Gastrocnemius medialis (tissue), 4 donors: ENCODE results near the gene CHAD. TPM values are rescaled to one million over a fixed set of nuclear protein-coding genes. Genes with fewer than 3 reads are reported as not detected.

ENCODE experiments used
- ATAC-seq, 2 donors: fragments of 150-250 bp; one replicate each; pipeline ENCODE4 v1.9.1; 2016
- DNase-seq, 2 donors: peaks; one replicate each; pipeline ENCODE4 v3.0.0-alpha.2; 2019
- H3K27ac ChIP-seq, 4 donors: fragments of 200-600 bp; sonication (generic); 1 replicate in 1 of 4; 2 replicates in 3 of 4; pipeline ENCODE4 v1.5.1; 2016 to 2018; ENCODE audit warnings: mild to moderate bottlenecking in 2 of 4, moderate library complexity in 1 of 4
- H3K27me3 ChIP-seq, 3 donors: fragments of 200-600 bp; sonication (generic) in 2 of 3; 1 replicate in 1 of 3; 2 replicates in 2 of 3; pipeline versions ENCODE4 v1.5.1 to v1.6.0; 2016 to 2019; ENCODE audit warnings: mild to moderate bottlenecking in 1 of 3, moderate library complexity in 1 of 3
- H3K36me3 ChIP-seq, 2 donors: fragments of 200-600 bp; sonication (generic) in 1 of 2; one replicate each; pipeline ENCODE4 v1.5.1; 2017 to 2018
- H3K4me1 ChIP-seq, 2 donors: fragments of 200-600 bp; sonication (generic) in 1 of 2; one replicate each; pipeline ENCODE4 v1.5.1; 2016 to 2017; ENCODE audit warnings: mild to moderate bottlenecking in 2 of 2
- H3K4me3 ChIP-seq, 4 donors: fragments of 200-600 bp; sonication (generic) in 3 of 4; 1 replicate in 1 of 4; 2 replicates in 3 of 4; pipeline ENCODE4 v1.5.1; 2016 to 2019; ENCODE audit warnings: mild to moderate bottlenecking in 2 of 4
- H3K9me3 ChIP-seq, 3 donors: fragments of 200-600 bp; sonication (generic) in 2 of 3; 1 replicate in 1 of 3; 2 replicates in 2 of 3; pipeline ENCODE4 v1.5.1; 2016 to 2019
- POLR2A ChIP-seq, 2 donors: fragments of 450-650 bp; IDR thresholded peaks; one replicate each; pipeline ENCODE4 v1.6.1; 2017; ENCODE audit warnings: antibody characterized with exemption in 2 of 2, mild to moderate bottlenecking in 2 of 2, moderate library complexity in 2 of 2
- in situ Hi-C, 4 donors: fragments of 200-750 bp; cut with MboI; loops; one replicate each; pipeline versions ENCODE4 v1.15.0 to v1.8.0; 2017; ENCODE audit warnings: low sequenced_read_pairs in 4 of 4
- intact Hi-C: fragments of 100-400 bp; cut with DNase I; formaldehyde crosslinking; loops from one replicate; pipeline ENCODE4 v1.15.1; 2023; ENCODE audit warnings: low total_unique reads
- total RNA-seq, 4 donors: library from RNA; depleted of rRNA; stranded (reverse); fragments of >200 nt; gene quantifications; one replicate each; pipeline versions ENCODE4 v1.1.0 to v1.2.3, GENCODE V29; 2016
- TF ChIP-seq, protein P1 (sequence below), 5 experiments: fragments of 450-650 bp in 3 of 5; fragments of 200-600 bp in 2 of 5; sonication (generic) in 2 of 5; IDR thresholded peaks in 4 of 5; conservative IDR thresholded peaks in 1 of 5; 1 replicate in 4 of 5; 2 replicates in 1 of 5; pipeline ENCODE4 v1.5.1; 2016 to 2019; ENCODE audit warnings: antibody characterized with exemption in 5 of 5, mild to moderate bottlenecking in 3 of 5, moderate library complexity in 3 of 5

The CHAD gene
- total RNA-seq, 4 donors from 2014 or later = 1.8 to 8.8 TPM; not detected in 2

DNA sequence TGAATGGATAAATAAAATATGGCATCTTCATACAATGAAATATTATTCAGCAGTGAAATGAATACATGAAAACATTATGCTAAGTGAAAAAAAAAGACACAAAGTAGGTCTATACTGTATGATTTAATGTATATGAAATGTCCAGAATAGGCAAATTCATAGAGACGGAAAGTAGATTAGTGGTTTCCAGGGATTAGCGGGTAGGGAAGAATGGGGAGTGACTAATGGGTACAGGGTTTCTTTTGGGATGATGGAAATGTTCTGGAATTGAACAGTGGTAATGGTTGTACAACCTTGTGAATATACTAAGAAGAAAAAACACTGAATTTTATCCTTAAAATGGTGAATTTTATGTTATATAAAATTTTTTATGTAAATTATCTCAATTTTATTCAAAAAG is 31.0 kb upstream of the CHAD start:
- no peak overlapping the region for H3K4me3 ChIP-seq
- intact Hi-C loops (no loop called here), in situ Hi-C loops (loop anchor here in 1 of 4 donors (25.0 kb wide), 1 partner anchor 112 kb away; the partner anchor contains the start of gene LRRC59)
- no peak for TF ChIP-seq POLR2A (IDR thresholded peaks at IDR 0.05)
- TF ChIP-seq, protein P1, sequence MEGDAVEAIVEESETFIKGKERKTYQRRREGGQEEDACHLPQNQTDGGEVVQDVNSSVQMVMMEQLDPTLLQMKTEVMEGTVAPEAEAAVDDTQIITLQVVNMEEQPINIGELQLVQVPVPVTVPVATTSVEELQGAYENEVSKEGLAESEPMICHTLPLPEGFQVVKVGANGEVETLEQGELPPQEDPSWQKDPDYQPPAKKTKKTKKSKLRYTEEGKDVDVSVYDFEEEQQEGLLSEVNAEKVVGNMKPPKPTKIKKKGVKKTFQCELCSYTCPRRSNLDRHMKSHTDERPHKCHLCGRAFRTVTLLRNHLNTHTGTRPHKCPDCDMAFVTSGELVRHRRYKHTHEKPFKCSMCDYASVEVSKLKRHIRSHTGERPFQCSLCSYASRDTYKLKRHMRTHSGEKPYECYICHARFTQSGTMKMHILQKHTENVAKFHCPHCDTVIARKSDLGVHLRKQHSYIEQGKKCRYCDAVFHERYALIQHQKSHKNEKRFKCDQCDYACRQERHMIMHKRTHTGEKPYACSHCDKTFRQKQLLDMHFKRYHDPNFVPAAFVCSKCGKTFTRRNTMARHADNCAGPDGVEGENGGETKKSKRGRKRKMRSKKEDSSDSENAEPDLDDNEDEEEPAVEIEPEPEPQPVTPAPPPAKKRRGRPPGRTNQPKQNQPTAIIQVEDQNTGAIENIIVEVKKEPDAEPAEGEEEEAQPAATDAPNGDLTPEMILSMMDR (IDR thresholded peaks at IDR 0.05 in 4 of 5, conservative IDR thresholded peaks at IDR 0.05 in 1 of 5) = no peak
- no peaks in the 10 kb centered on the region for H3K9me3 ChIP-seq
- ATAC-seq (no peak), DNase-seq (no peak)
- no peak overlapping the region for H3K27ac ChIP-seq
- H3K4me1 ChIP-seq = no peaks in the 10 kb centered on the region
- H3K36me3 ChIP-seq = no peaks in the 10 kb centered on the region
- H3K27me3 ChIP-seq = no peaks in the 10 kb centered on the region

DNA sequence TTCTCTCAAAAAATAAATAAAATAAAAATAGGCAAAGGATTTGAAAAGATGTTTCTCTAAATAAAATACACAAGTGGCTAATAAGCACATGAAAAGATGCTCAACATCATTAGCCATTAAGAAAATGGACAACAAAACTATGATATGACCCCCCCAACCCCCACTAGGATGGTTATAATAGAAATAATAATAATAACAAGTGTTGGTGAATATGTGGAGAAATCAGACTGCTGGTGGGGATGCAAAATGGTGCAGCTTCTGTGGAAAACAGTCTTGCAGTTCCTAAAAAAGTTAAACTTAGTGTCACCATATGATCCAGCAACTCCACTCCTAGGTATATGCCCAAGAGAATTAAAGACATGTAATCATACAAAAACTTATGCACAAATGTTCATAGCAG is 30.6 kb upstream of the CHAD start:
- H3K27me3 ChIP-seq = no peaks in the 10 kb centered on the region
- H3K9me3 ChIP-seq = no peaks in the 10 kb centered on the region
- in situ Hi-C loops (loop anchor here in 1 of 4 donors (25.0 kb wide), 1 partner anchor 112 kb away; the partner anchor contains the start of gene LRRC59), intact Hi-C loops (no loop called here)
- H3K4me3 ChIP-seq = no peak overlapping the region
- TF ChIP-seq POLR2A (IDR thresholded peaks at IDR 0.05) = no peak
- TF ChIP-seq, protein P1 (IDR thresholded peaks at IDR 0.05 in 4 of 5, conservative IDR thresholded peaks at IDR 0.05 in 1 of 5) = no peak
- no peaks in the 10 kb centered on the region for H3K36me3 ChIP-seq
- no peak overlapping the region for H3K27ac ChIP-seq
- DNase-seq (no peak), ATAC-seq (no peak)
- no peaks in the 10 kb centered on the region for H3K4me1 ChIP-seq

DNA sequence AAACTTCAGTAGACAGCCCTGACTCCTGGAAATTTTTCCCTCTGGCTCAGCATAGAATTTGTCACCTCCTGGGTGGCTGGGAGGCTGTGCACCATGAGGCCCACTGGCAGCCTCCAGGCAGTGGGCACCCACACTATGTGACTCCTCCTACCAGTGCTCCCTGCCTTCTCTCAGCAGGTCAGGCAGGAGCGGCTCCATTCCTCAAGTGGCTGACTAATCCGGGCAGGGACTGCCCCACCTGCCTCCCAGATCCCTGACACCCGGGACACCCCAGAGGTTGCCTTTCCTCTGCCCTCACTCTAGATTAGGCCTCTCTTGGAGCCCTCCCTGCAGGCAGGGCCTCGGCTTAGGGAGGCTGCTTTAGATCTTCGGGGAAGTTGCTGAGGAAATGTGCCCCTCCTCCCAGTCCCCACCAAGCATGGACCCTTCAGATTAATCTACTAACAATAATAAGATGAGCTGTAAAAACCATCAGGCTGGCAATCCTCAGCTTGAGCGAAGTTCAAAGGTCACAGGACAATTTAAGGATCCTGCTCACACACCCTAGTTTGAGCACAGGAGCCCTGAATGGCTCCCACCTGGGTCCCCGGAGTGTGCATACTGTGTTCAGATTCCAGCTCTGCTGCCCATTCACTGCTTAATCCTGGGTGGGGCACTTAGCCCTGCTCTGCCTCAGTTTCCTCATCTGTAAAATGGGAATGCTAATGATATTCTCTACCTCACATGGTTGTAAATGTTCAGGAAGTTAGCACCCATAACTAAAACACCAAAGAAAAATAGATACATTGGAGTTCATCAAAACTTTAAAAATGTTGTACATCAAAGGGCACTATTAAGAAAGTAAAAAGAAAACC is 29.6 kb upstream of the CHAD start:
- TF ChIP-seq POLR2A (IDR thresholded peaks at IDR 0.05) = no peak
- TF ChIP-seq, protein P1 (IDR thresholded peaks at IDR 0.05 in 4 of 5, conservative IDR thresholded peaks at IDR 0.05 in 1 of 5) = no peak
- in situ Hi-C loops (loop anchor here in 1 of 4 donors (25.0 kb wide), 1 partner anchor 111 kb away; the partner anchor contains the start of gene LRRC59), intact Hi-C loops (no loop called here)
- H3K4me1 ChIP-seq = no peaks in the 10 kb centered on the region
- no peaks in the 10 kb centered on the region for H3K36me3 ChIP-seq
- no peak overlapping the region for H3K27ac ChIP-seq
- H3K27me3 ChIP-seq = no peaks in the 10 kb centered on the region
- ATAC-seq (no peak), DNase-seq (no peak)
- H3K4me3 ChIP-seq = no peak overlapping the region
- H3K9me3 ChIP-seq = no peaks in the 10 kb centered on the region

- DNase-seq (no peak), ATAC-seq (no peak)
- Histone ChIP-seq H3K4me3 (no peak overlapping the region), H3K27me3 (no peaks in the 10 kb centered on the region), H3K27ac (no peak overlapping the region), H3K4me1 (no peaks in the 10 kb centered on the region), H3K9me3 (no peaks in the 10 kb centered on the region), H3K36me3 (no peaks in the 10 kb centered on the region)
- intact Hi-C loops (no loop called here), in situ Hi-C loops (loop anchor here in 1 of 4 donors (25.0 kb wide), 1 partner anchor 109 kb away; the partner anchor contains the start of gene LRRC59)
- TF ChIP-seq POLR2A (IDR thresholded peaks at IDR 0.05) = no peak
- TF ChIP-seq, protein P1 (IDR thresholded peaks at IDR 0.05 in 4 of 5, conservative IDR thresholded peaks at IDR 0.05 in 1 of 5) = no peak
Measured at GRCh38 chr17:50495918-50496317, 27.2 kb upstream of the CHAD start.
